HL-60/S4 treated with retinoic acid at 250 ng/mL for 4 days and 3 days (cell line): Measurements from ENCODE around the gene LCE2A.
"Not testable (repeated sequence)": the region's sequence is repeated elsewhere in the genome, so short reads cannot be mapped to it uniquely, and the experiment has no call there.

Experiments
- in situ Hi-C: fragments of 300-500 bp; cut with MboI; formaldehyde crosslinking; loops from 2 replicates; pipeline ENCODE4 v1.7.0; 2022; ENCODE audit warnings: low sequenced_read_pairs

Gene LCE2A, protein sequence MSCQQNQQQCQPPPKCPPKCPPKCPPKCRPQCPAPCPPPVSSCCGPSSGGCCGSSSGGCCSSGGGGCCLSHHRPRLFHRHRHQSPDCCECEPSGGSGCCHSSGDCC

DNA sequence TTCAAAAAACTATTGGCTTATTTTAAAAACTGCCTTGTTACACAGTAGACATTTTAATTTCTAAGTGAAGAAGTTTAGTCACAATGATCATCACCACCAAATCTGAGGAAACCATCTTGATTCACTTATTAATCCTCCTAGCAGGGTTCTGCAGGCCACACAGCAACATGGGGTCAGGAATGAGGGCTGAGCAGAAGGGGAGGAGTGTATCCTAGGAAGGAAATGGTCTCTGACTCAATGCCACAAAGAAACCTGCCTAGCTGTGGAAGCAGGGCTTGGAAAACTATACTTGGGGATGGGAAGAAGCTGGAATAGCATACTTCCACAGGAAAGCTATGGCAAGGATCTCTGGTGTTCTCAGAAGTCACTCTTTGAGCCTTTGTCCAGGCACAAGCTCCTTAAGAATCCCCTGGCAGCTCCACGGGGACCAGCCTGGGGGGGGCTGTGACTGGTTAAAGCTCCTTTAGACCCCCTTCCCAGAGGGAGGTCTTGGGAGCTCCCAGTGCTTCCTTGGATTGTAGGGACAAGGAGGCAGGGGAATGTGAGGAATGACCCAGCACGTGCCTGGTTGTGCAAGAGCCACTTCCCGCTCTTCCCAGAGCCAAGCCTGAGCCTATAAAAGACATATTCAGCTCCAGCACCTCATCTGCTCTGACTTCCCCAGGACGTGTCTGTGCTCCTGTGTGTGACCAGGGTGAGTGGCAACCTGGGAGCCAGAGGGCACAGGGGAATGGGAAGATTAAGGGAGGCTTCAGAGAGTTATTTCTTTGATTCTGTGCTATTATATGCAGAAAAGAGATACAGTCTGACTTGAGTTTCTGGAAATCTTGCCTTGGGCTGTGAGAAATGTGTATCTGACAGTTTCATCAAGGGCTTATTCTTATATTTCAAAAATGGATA lies at the start of gene LCE2A:
Gene LCE2A, plus strand, starts transcription at position 645 of the 900 bp plus-strand sequence. CDS start 557 bp downstream, outside the sequence.
- in situ Hi-C loops: no loop called here

DNA sequence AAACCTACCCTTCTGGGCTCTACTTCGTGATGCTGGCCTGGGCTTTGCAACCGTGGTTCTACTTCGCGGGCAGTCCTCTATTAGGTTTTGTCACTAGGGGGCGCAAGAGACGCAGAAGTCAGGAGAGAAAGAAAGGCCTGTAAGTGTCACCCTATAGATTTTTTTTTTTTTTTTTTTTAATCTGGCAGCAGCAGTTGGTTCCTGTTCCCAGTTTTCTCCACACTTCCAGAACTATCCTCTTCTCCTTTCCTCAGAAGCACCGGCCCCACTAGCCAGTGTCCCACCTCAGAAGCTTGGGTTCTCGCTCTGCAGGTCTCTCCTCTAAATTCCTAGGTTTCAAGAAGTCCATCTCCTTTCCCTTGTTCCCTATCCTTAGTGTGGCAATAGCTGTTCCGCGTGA lies 44.0 kb upstream of the LCE2A start:
- in situ Hi-C loops: no loop called here

DNA sequence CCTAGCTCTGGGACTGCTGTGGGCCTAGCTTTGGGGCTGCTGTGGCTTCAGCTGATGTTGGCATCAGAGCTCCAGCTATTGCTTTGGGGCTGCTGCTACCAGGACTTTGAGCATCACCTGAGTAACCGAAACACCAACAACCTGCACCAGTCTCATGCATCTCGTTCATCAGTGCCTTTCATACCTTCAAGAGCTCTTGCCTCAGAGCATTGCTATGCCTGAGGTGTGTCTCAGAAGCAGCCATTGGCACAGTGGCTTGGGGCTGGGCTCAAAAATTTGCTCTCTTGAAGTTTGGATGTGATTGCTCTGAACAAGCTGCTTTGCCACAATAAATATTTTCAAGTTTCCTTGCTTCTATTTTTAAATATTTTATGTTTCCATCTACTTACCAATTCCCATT lies 41.7 kb upstream of the LCE2A start:
- in situ Hi-C loops: no loop called here

DNA sequence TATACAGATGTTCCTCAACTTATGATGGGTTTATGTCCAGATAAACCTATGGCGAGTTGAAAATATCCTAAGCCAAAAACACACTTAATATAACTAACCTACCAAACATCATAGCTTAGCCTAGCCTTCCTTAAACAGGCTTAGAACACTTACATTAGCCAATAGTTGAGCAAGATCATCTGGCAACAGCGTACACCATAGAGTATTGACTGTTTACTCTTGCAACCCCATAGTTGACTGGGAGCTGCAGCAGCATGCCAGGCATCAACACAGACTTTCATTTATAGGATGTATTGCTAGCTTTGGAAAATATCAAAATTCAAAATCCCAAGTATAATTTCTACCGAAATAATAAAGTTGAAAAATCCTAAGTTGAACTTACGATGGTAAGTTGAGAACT lies 40.5 kb upstream of the LCE2A start:
- in situ Hi-C loops: no loop called here

DNA sequence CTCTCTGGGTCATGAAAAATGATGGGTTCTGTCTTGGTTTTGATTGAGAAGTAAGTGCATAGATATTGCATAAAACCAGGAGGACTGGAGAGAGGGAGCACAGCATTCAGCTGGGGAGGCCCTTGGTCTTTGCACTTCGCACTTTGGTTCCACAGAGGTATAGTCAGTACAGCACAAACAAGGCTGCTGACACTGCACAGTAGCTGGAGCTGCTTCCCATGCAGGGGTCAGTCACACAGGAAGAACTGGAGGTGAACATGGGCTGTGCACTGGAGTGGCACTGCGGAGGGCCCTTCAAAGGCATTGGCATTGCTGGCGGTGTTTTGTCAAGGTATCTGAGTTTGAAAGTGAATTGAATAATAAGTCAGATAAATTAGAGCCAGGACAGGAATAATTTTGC lies 39.5 kb upstream of the LCE2A start:
- in situ Hi-C loops: no loop called here

DNA sequence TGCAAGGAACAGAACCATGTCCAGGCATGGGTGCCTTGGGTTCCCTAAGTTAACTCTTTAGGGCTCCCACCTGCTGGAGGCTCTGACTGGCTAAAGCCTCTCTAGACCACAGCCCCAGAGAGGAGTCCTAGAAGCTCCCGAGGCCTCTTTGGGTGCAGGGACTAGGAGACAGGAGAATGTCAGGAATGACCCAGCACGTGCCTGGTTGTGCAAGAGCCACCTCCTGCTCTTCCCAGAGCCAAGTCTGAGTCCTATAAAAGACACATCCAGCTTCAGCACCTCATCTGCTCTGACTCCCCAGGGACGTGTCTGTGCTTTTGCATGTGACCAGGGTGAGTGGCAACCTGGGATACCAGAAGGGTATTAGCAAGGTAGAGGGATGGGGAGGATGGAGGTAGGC lies 35.0 kb upstream of the LCE2A start, which contains the start of gene LCE2D:
Gene LCE2D, plus strand, starts transcription at position 283 of the 400 bp plus-strand sequence. CDS start 726 bp downstream, outside the sequence.
- in situ Hi-C loops: no loop called here

DNA sequence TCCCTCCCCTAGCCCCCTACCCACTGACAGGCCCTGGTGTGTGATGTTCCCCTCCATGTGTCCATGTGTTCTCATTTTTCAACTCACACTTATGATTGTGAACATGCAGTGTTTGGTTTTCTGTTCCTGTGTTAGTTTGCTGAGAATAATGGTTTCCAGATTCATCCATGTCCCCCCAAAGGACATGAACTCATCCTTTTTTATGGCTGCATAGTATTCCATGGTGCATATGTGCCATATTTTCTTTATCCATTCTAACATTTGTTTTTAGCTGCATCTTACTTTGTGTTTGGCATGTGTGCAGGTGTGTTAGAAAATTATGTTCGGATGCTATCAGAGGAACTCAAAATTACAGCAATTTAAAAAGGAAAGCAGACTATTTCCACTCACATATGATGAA lies 32.0 kb upstream of the LCE2A start:
- in situ Hi-C loops: not testable (repeated sequence)

DNA sequence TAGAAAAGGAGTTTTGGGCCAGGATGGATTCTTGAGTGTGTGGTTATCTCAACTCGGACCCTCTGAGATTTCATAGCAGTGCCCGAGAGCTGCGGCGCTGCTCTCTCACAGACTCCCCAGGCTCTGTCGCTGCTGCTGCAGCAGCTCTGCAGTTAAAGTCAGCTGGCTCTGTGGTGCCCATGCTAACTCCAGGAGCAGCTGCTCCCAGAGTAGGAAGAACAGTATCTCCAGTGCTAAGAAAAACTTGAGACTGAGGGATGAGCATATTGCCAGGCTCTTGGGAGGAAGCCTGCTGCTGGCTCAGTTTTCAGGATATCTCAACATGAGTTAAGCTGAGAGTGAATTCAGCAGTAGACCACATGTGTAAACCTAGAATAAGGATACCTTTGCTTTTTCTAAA lies 30.5 kb upstream of the LCE2A start:
- in situ Hi-C loops: no loop called here

DNA sequence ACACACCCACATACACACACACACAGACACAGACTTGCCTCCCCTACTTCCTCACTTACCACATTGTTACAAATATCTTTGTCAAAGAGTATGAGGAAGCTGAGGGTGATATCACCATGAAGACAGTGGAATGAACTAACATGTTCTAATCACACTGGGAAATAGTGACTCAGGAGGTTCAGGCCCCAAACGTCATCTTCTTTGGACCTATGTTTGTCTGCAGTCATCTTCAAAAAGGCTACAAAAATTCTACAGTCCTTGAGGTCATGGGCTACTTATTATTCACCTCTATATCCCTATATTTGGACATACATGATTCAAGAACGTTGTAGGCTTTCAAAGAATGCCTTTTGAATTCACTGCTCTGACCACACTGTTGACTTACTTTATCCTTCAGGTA lies 25.1 kb upstream of the LCE2A start:
- in situ Hi-C loops: no loop called here

DNA sequence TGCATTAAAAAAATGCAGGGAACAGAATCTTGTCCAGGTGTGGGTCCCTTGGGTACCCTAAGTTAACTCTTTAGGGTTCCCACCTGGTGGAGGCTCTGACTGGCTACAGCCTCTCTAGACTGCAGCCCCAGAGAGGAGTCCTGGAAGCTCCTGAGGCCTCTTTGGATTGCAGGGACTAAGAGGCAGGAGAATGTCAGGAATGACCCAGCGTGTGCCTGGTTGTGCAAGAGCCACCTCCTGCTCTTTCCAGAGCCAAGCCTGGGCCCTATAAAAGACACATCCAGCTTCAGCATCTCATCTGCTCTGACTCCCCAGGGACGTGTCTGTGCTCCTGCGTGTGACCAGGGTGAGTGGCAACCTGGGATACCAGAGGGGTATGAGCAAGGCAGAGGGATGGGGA lies 23.2 kb upstream of the LCE2A start, which contains the start of gene LCE2C:
Gene LCE2C, plus strand, starts transcription at position 297 of the 400 bp plus-strand sequence. CDS start 737 bp downstream, outside the sequence.
- in situ Hi-C loops: not testable (repeated sequence)

DNA sequence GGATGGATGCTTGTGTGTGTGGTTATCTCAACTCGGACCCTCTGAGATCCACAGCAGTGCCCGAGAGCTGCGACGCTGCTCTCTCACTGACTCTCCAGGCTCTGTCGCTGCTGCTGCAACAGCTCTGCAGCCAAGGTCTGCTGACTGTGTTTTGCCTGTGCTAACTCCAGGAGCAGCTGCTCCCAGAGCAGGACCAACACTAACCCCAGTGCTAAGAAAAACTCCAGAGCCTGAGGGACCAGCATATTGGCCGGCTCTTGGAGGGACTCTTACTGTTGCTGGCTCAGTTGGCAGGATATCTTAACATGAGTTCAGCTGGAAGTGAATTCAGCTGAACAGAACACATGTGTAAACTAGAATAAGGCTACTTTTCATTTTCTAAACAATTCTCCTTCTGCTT lies 18.7 kb upstream of the LCE2A start:
- in situ Hi-C loops: no loop called here

DNA sequence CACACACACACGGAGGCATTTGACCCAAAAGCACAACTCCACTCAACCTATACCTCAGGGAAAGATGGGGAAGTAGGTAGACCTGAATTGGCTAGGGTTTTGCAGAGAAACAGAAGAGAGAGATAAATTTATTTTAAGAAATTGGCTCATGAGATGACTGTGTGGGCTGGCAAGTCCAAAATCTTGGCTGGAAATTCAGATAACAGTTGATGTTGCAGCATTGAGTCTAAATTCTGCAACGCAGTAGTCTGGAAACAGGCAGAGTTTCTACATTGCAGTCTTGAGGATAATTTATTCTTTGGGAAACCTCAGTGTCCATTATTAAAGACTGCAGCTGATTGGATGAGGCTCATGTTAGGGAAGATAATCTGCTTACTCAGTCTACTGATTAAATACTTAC lies 16.5 kb upstream of the LCE2A start:
- in situ Hi-C loops: no loop called here

DNA sequence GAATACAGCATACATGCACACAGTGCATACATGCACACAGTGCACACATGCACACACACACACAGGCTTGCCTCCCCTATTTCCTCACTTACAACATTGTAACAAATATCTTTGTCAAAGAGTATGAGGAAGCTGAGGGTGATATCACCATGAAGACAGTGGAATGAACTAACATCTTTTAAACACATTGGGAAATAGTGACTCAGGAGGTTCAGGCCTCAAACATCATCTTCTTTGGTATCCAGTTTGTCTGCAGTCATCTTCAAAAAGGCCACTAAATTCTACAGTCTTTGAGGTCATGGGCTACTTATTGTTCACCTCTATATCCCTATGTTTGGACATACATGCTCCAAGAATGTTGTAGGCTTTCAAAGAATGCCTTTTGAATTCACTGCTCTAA lies 14.3 kb upstream of the LCE2A start:
- in situ Hi-C loops: no loop called here

DNA sequence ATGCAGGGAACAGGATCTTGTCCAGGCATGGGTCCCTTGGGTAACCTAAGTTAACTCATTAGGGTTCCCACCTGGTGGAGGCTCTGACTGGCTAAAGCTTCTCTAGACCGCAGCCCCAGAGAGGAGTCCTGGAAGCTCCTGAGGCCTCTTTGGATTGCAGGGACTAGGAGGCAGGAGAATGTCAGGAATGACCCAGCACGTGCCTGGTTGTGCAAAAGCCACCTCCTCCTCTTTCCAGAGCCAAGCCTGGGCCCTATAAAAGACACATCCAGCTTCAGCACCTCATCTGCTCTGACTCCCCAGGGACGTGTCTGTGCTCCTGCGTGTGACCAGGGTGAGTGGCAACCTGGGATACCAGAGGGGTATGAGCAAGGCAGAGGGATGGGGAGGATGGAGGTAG lies 12.3 kb upstream of the LCE2A start, which contains the start of gene LCE2B:
Gene LCE2B, plus strand, starts transcription at position 301 of the 400 bp plus-strand sequence. CDS start 721 bp downstream, outside the sequence.
- in situ Hi-C loops: not testable (repeated sequence)

DNA sequence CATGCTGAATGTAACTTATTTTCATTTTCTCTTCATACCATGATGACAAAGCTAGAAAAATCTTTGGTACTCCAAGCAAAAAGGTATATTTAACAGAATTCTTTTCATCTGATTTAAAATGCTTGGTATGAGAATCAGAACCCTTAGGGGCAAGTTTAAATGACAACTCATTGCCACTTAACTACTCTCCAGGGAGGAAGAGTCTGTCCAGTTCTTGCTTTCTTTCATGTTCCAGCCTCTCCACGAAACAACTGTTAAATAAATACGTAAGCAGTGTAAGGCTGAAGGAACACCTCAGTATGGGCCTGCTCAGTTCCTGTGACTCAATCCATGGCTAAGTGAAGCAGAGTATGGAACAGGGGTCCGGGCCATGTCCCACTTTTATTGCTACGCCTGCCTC lies 1.6 kb downstream of the LCE2A start:
- in situ Hi-C loops: no loop called here

DNA sequence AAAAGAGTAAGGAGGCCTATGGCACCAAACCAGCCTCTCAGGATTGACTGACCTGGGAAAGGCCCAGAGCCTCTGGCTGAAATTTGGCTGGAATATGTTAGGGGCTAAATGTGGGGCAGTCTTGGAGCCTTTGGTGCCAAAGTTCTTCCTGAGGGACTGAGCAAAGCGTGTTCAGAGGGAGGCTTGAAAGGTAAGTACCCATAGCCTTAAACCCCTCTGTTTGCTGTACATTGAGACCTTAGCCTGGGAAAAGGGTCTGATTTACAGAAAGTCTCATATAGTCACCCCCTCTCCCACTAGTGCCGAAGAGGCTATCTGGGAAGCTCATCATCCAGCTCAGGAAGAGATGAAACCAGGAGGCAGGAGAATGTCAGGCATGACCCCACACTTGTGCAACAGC lies 9.7 kb downstream of the LCE2A start, which contains the start of gene LCE4A:
Gene LCE4A, plus strand, starts transcription at position 301 of the 400 bp plus-strand sequence. CDS start 916 bp downstream, outside the sequence.
- in situ Hi-C loops: no loop called here

DNA sequence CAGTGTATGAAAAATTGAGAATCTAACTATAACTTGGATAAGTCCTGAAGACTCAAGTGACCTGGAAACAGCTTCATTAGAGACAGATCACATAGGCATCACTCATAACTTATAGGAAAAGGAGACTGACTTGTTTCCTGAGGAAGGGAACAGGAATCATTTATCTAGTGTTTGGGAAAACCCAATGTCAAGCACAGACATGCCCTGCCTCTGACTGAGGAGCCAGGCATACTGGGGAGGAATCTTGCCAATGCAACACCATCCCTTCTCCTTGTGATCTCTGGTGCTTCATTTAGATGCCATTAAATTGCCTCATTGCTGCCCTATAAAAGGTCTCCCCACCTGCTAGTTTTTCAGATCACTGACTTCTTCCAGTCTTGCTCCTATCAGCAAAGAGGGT lies 20.1 kb downstream of the LCE2A start:
- in situ Hi-C loops: no loop called here

DNA sequence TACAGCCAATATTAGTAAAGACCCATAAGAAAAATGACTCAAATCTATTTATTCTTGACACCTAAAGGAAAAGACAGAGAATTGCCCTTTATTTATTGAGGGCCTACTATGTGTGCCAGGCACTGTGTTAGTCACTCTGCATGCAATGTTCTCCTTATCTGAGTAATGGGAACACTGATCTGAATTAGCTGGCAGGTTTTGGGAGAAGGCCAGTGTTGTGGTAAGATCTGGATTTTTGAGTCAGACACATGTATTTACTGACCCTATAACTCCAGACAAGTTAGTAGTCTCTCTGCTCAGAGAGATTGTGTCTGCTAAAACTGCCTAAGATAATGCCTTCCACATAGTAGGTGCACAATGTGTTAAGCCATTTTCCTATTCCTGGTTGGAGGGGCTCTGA lies 27.1 kb downstream of the LCE2A start:
- in situ Hi-C loops: no loop called here

DNA sequence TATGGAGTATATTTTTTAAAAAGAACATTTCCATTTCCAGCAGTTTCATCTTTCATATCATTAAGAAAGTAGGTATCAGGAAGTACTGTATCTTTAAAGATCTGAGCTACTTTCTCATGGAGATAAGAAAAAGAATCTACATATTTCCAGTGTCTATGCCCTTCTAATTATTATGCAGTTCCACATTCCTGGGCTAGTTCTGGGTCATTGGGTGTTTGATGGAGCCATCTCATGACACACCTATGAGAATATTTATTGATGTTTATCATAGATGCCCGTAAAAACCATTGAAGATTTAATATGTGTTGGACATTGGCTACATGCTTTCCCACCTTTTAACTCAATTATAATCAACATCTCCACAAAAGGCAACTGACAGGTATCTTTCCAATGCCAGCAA lies 30.8 kb downstream of the LCE2A start:
- in situ Hi-C loops: no loop called here

DNA sequence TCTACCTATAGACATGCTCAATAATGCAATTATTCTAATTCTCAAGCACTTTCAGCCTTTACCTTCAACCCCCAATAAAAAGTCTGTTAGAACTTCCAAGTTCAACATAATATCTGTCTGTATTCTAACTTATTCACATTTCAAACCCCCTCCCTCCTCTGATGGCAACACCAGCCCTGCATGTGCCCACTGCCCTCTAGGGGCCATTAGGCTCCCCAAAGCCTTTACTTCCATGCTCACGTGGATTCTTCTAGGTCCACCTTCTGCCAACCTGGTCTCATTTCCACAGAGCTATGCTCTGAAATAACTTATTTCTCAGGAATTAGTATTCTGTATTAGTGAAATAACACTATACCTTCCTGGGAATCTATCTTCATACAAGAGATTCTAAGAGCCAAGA lies 37.5 kb downstream of the LCE2A start:
- in situ Hi-C loops: no loop called here

DNA sequence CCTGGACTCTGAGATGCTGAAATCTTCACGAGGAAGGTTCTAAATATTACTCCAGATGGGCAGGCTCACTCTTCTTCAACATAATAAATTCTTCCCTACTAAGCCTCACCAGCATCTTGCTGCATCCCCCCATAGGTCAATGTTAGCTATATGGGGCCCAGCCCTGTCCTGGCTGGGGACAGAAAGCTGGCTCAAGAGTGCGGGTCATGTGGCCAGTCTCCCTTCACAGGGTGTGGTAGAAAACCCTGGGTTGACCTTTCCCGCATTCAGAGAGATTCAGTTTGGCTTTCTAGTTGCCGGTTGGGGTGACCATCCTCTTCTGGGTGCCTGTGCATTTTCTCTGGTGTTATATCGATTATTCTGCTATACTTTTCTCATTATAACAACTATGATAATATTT lies 39.9 kb downstream of the LCE2A start:
- in situ Hi-C loops: no loop called here

DNA sequence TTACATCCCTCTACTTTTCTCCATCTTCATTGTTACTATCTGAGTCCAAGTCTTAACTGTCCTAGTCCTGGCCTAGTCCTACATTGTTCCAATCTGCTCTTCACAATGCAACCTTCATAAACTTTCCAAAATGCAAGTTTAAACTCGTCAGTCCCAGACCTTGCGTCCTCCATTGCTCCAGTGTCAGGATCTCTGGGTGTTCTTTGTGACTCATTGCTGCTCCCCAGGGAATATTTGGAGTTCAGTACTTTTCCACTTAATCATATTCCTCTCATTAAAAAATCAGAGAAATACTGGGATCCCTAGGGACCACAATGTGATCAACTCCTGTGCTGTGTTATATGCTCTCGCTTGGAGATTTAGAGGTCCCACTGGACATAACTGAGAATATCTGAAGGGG lies 41.7 kb downstream of the LCE2A start:
- in situ Hi-C loops: no loop called here
